CD8-positive, alpha-beta memory T cell (primary cell): ENCODE measurements around the gene PSMB4. TPM values are rescaled to one million over a fixed set of nuclear protein-coding genes. Genes with fewer than 3 reads are reported as not detected.
A peak's percentile ranks its signal among the peaks of the same experiment; 100 is the strongest.
"Not testable (repeated sequence)": the region's sequence is repeated elsewhere in the genome, so short reads cannot be mapped to it uniquely, and the experiment has no call there.

Experiments used
- CTCF ChIA-PET: fragments of 350-600 bp; sonication (Branson Sonifier 250); formaldehyde crosslinking; loops from one replicate; lab custom pipeline; 2021; ENCODE audit warnings: antibody characterized with exemption; lab: Charles Lee
- POLR2A ChIA-PET: fragments of 350-600 bp; sonication (Branson Sonifier 250); formaldehyde crosslinking; loops from one replicate; lab custom pipeline; 2021; ENCODE audit warnings: antibody characterized with exemption; lab: Charles Lee
- DNase-seq, 5 donors: peaks; one replicate each; pipeline versions ENCODE4 v3.0.0 to v3.0.0-alpha.2; 2020 to 2022; ENCODE audit warnings: mixed read lengths in 1 of 5
- H3K27ac ChIP-seq: one replicate; pipeline ENCODE4 v1.7.0; 2013; ENCODE audit warnings: low read depth, mild to moderate bottlenecking, low read length, moderate library complexity
- H3K27me3 ChIP-seq: 2 replicates; pipeline ENCODE4 v1.7.0; 2013; ENCODE audit warnings: low read length, mild to moderate bottlenecking; ENCODE audit not compliant: insufficient read depth, poor library complexity, severe bottlenecking
- H3K36me3 ChIP-seq: 2 replicates; pipeline ENCODE4 v1.7.0; 2013; ENCODE audit warnings: mild to moderate bottlenecking, low read length, moderate library complexity; ENCODE audit not compliant: insufficient read depth
- H3K4me1 ChIP-seq: 2 replicates; pipeline ENCODE4 v1.7.0; 2013; ENCODE audit warnings: mild to moderate bottlenecking, low read length, moderate library complexity; ENCODE audit not compliant: insufficient read depth
- H3K4me3 ChIP-seq: 2 replicates; pipeline ENCODE4 v1.7.0; 2013; ENCODE audit warnings: mild to moderate bottlenecking, low read length
- H3K9me3 ChIP-seq: 2 replicates; pipeline ENCODE4 v1.7.0; 2013; ENCODE audit warnings: mild to moderate bottlenecking, low read length
- H3K27ac Mint-ChIP-seq, 8 donors: one replicate each; pipeline ENCODE4 v1.8.0; 2020 to 2021; ENCODE audit warnings: mixed read lengths in 8 of 8, mild to moderate bottlenecking in 6 of 8, inconsistent platforms in 3 of 8, moderate library complexity in 3 of 8
- H3K27me3 Mint-ChIP-seq, 2 donors: one replicate each; pipeline ENCODE4 v1.8.0; 2020 to 2021; ENCODE audit warnings: mixed read lengths in 2 of 2, mild to moderate bottlenecking in 1 of 2, moderate library complexity in 1 of 2
- H3K36me3 Mint-ChIP-seq, 3 donors: one replicate each; pipeline ENCODE4 v1.8.0; 2020 to 2021; ENCODE audit warnings: mixed read lengths in 3 of 3, inconsistent platforms in 1 of 3, mild to moderate bottlenecking in 1 of 3
- H3K4me1 Mint-ChIP-seq, 3 donors: one replicate each; pipeline ENCODE4 v1.8.0; 2020 to 2021; ENCODE audit warnings: mixed read lengths in 3 of 3, inconsistent platforms in 1 of 3, mild to moderate bottlenecking in 1 of 3
- H3K4me3 Mint-ChIP-seq, 7 donors: one replicate each; pipeline ENCODE4 v1.8.0; 2020 to 2021; ENCODE audit warnings: mixed read lengths in 7 of 7, mild to moderate bottlenecking in 6 of 7, moderate library complexity in 4 of 7, inconsistent platforms in 2 of 7
- H3K9me3 Mint-ChIP-seq, 5 donors: one replicate each; pipeline ENCODE4 v1.8.0; 2020 to 2022; ENCODE audit warnings: mixed read lengths in 5 of 5, mild to moderate bottlenecking in 3 of 5, moderate library complexity in 2 of 5, inconsistent platforms in 1 of 5
- polyA plus RNA-seq: library from polyadenylated mRNA; unstranded; fragments of 300-500 nt; fragmentation: Illumina TruSeq; gene quantifications from one replicate; pipeline ENCODE4 v1.2.3, GENCODE V29; 2021
- total RNA-seq, 2 experiments: library from RNA; stranded (reverse); gene quantifications; one replicate each; pipeline ENCODE4 v1.2.3, GENCODE V29; 2021

Gene PSMB4
- total and polyA plus RNA-seq, 3 experiments from 2014 or later, result 60.1 to 492 (median 479) TPM

GRCh38 chr1:151373196-151373595, 26.2 kb upstream of the PSMB4 start:
- Histone ChIP-seq H3K4me3 (no peak overlapping the region), H3K27ac (no peak overlapping the region), H3K27me3 (no peaks in the 10 kb centered on the region), H3K4me1 (no peaks in the 10 kb centered on the region), H3K9me3 (no peaks in the 10 kb centered on the region), H3K36me3 (no peaks in the 10 kb centered on the region)
- DNase-seq, result no peak
- no peaks in the 10 kb centered on the region for H3K9me3 Mint-ChIP-seq
- no peaks in the 10 kb centered on the region for H3K36me3 Mint-ChIP-seq
- no peak overlapping the region for H3K27ac Mint-ChIP-seq
- no peak overlapping the region for H3K4me3 Mint-ChIP-seq
- H3K4me1 Mint-ChIP-seq, result no peaks in the 10 kb centered on the region
- ChIA-PET POLR2A (no interaction called here), CTCF (no interaction called here)
- H3K27me3 Mint-ChIP-seq, result no peaks in the 10 kb centered on the region

DNA sequence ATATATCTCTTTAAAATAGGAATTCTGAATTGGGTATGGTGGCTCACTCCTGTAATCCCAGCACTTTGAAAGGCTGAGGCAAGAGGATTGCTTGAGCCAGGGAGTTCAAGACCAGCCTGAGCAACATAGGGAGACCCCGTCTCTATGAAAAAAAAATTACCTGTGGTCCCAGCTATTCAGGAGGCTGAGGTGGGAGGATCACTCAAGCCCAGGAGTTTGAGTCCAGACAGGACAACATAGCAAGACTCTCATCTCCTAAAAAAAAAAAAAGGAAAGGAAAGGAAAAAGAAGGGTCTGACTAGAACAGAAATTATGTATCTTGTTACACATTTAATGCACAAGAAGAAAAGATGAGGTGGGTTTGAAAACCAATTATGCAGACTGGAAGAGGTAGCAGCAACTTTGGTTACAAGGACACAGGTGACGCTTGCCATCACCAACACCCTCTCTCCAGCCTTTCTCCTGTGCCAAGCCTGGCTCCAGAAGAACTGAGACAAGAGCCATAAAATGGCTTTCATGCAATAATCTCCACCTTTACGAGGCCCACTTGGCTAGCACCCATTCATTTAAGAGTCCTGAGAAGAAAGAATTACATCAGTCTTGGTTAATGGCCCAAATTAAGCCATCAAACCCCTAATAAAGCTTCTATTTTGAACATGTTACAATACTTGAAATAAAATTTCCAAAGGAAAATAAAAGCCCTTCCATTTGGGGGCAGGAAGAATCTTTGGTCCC, 22.1 kb upstream of the PSMB4 start:
- DNase-seq, result no peak
- Histone ChIP-seq H3K9me3 (no peaks in the 10 kb centered on the region), H3K27ac (no peak overlapping the region), H3K4me3 (no peak overlapping the region), H3K4me1 (no peaks in the 10 kb centered on the region), H3K27me3 (no peaks in the 10 kb centered on the region), H3K36me3 (no peaks in the 10 kb centered on the region)
- Mint-ChIP-seq H3K4me1 (no peaks in the 10 kb centered on the region), H3K27me3 (no peaks in the 10 kb centered on the region), H3K9me3 (no peaks in the 10 kb centered on the region), H3K36me3 (no peaks in the 10 kb centered on the region), H3K27ac (peak overlapping the region in 1 of 8 donors; percentile 66), H3K4me3 (no peak overlapping the region)
- POLR2A ChIA-PET, result no interaction called here
- CTCF ChIA-PET, result no interaction called here

GRCh38 chr1:151384584-151384983, 14.8 kb upstream of the PSMB4 start:
- Mint-ChIP-seq H3K36me3 (no peaks in the 10 kb centered on the region), H3K9me3 (no peaks in the 10 kb centered on the region), H3K27me3 (no peaks in the 10 kb centered on the region), H3K4me1 (no peaks in the 10 kb centered on the region), H3K27ac (no peak overlapping the region), H3K4me3 (no peak overlapping the region)
- ChIA-PET CTCF (interaction anchor here (1.0 kb wide), 2 partner anchors 20 to 44 kb away, joined by 3 read pairs; no protein-coding TSS in a partner anchor), POLR2A (no interaction called here)
- H3K36me3 ChIP-seq, result no peaks in the 10 kb centered on the region
- no peaks in the 10 kb centered on the region for H3K4me1 ChIP-seq
- H3K27me3 ChIP-seq, result no peaks in the 10 kb centered on the region
- H3K4me3 ChIP-seq, result no peak overlapping the region
- H3K9me3 ChIP-seq, result no peaks in the 10 kb centered on the region
- DNase-seq, result no peak
- H3K27ac ChIP-seq, result no peak overlapping the region

DNA sequence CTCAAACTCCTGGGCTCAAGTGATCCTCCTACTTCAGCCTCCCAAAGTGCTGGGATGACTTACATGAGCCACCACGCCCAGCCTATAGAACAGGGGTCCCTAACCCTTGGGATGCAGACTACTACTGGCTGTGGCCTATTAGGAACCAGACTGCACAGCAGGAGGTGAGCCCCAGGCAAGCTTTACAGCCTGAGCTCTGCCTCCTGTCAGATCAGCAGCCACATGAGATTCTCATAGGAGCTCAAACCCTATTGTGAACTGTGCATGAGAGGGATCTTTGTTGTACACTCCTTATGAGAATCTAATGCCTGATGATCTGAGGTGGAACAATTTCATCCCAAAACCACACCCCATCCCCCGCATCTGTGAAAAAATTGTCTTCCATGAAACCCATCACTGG, 13.4 kb upstream of the PSMB4 start:
- H3K27ac Mint-ChIP-seq, result no peak overlapping the region
- H3K9me3 Mint-ChIP-seq, result no peaks in the 10 kb centered on the region
- Histone ChIP-seq H3K27me3 (no peaks in the 10 kb centered on the region), H3K36me3 (no peaks in the 10 kb centered on the region), H3K9me3 (no peaks in the 10 kb centered on the region), H3K4me1 (no peaks in the 10 kb centered on the region), H3K4me3 (no peak overlapping the region), H3K27ac (no peak overlapping the region)
- H3K4me1 Mint-ChIP-seq, result no peaks in the 10 kb centered on the region
- H3K4me3 Mint-ChIP-seq, result no peak overlapping the region
- H3K36me3 Mint-ChIP-seq, result no peaks in the 10 kb centered on the region
- DNase-seq, result no peak
- H3K27me3 Mint-ChIP-seq, result peaks cover 0 to 4% of the 10 kb centered on the region in 2 donors
- POLR2A ChIA-PET, result no interaction called here
- CTCF ChIA-PET, result interaction anchor here (1.1 kb wide), 1 partner anchor 10 kb away, joined by 3 read pairs; no protein-coding TSS in a partner anchor

DNA sequence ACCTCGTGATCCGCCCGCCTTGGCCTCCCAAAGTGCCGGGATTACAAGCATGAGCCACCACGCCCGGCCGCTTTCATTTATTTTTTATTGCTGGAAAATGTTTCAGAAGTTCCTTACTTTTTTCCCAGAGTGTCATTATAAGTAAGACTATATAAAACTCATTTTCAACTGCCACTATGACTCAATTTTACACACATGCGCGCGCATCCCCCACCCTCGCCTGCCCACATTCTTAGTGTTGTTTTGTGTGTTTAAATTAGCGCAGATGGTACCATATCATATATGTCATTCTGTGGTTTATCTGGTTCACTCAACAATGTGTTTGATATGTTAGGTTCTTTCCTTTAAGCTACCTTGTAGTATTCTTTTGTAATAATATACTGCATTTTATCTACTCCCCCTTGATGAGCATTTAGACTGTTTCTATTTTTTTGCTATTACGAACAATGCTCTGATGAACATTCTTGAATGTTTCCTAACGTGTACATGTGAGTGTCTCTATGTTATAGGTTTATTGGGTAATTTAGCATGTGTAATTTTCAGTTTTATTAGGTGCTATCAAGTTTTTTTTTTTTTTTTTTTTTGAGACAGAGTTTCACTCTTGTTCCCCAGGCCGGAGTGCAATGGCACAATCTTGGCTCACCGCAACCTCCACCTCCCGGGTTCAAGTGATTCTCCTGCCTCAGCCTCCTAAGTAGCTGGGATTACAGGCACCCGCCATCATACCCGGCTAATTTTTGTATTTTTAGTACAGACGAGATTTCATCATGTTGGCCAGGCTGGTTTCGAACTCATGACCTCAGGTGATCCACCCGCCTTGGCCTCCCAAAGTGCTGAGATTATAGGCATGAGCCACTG, 8.9 kb upstream of the PSMB4 start:
- POLR2A ChIA-PET, DNase-seq, H3K36me3 ChIP-seq, H3K4me3 ChIP-seq, H3K27ac ChIP-seq, H3K27me3 Mint-ChIP-seq, H3K9me3 ChIP-seq, H3K4me1 ChIP-seq, H3K27ac Mint-ChIP-seq, H3K9me3 Mint-ChIP-seq, CTCF ChIA-PET, H3K27me3 ChIP-seq, H3K36me3 Mint-ChIP-seq, H3K4me3 Mint-ChIP-seq, H3K4me1 Mint-ChIP-seq: not testable (repeated sequence)

DNA sequence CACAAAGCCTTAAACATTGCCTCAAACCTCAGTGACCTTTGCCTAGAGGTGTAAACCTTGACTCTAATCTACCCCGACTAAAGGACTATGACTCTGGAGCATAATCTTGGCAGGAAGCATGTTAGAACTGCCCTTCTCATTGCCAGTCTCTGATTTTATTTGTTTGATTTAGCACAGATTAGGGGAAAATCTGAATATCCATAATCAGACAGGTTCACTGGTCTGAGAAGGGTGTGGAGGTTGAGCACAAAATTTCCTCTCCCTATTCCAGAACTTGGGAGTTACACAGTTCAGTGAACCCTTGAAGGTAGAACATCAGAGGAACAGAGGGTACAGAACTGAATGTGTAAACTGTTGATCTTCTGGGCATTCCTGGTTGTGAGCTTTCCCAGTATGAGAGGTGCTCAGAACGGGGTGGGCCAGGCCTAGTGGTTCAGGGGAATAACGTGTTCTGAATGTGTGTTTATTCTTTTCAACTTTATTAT, 8.3 kb upstream of the PSMB4 start:
- H3K36me3 ChIP-seq, result no peaks in the 10 kb centered on the region
- H3K4me1 ChIP-seq, result no peaks in the 10 kb centered on the region
- no peak overlapping the region for H3K4me3 ChIP-seq
- H3K36me3 Mint-ChIP-seq, result no peaks in the 10 kb centered on the region
- H3K4me1 Mint-ChIP-seq, result no peaks in the 10 kb centered on the region
- H3K9me3 ChIP-seq, result no peaks in the 10 kb centered on the region
- no peaks in the 10 kb centered on the region for H3K9me3 Mint-ChIP-seq
- H3K27me3 Mint-ChIP-seq, result peaks cover 3 to 4% of the 10 kb centered on the region in 2 donors
- H3K27me3 ChIP-seq, result no peaks in the 10 kb centered on the region
- ChIA-PET POLR2A (no interaction called here), CTCF (no interaction called here)
- H3K27ac Mint-ChIP-seq, result no peak overlapping the region
- no peak for DNase-seq
- H3K27ac ChIP-seq, result no peak overlapping the region
- no peak overlapping the region for H3K4me3 Mint-ChIP-seq

GRCh38 chr1:151393583-151393982, 5.8 kb upstream of the PSMB4 start:
- DNase-seq, result no peak
- ChIA-PET CTCF (no interaction called here), POLR2A (no interaction called here)
- no peak overlapping the region for H3K4me3 Mint-ChIP-seq
- Histone ChIP-seq H3K4me3 (no peak overlapping the region), H3K36me3 (no peaks in the 10 kb centered on the region), H3K4me1 (no peaks in the 10 kb centered on the region), H3K27ac (no peak overlapping the region), H3K9me3 (no peaks in the 10 kb centered on the region), H3K27me3 (no peaks in the 10 kb centered on the region)
- no peaks in the 10 kb centered on the region for H3K36me3 Mint-ChIP-seq
- no peaks in the 10 kb centered on the region for H3K9me3 Mint-ChIP-seq
- peaks cover 3 to 4% of the 10 kb centered on the region in 2 donors for H3K27me3 Mint-ChIP-seq
- H3K4me1 Mint-ChIP-seq, result peaks cover 0 to 2% (median 0%) of the 10 kb centered on the region in 3 donors
- no peak overlapping the region for H3K27ac Mint-ChIP-seq

GRCh38 chr1:151396265-151396664, 3.1 kb upstream of the PSMB4 start:
- H3K4me3 ChIP-seq, DNase-seq, H3K27me3 Mint-ChIP-seq, H3K4me3 Mint-ChIP-seq, H3K9me3 Mint-ChIP-seq, H3K27me3 ChIP-seq, H3K27ac ChIP-seq, H3K9me3 ChIP-seq, POLR2A ChIA-PET: not testable (repeated sequence)
- Mint-ChIP-seq H3K4me1 (peaks cover 21 to 22% (median 21%) of the 10 kb centered on the region in 3 donors), H3K27ac (peak overlapping the region in 1 of 8 donors; percentile 14), H3K36me3 (peaks cover 0 to 22% (median 5%) of the 10 kb centered on the region in 3 donors)
- peaks cover 14% of the 10 kb centered on the region for H3K4me1 ChIP-seq
- H3K36me3 ChIP-seq, result peaks cover 10% of the 10 kb centered on the region
- CTCF ChIA-PET, result interaction anchor here (1.1 to 1.5 kb wide), 3 partner anchors 11 to 55 kb away, joined by 3 to 5 read pairs (median 3); no protein-coding TSS in a partner anchor
